ENCODE data around the gene PLEKHO2.

PLEKHO2 gene

GRCh38 chr15:64915518-64916227, 74.0 kb downstream of the PLEKHO2 start:
- DNase-seq, result no peak

- no peak for DNase-seq
Observed at GRCh38 chr15:64916365-64916764, 74.7 kb downstream of the PLEKHO2 start.

GRCh38 chr15:64917211-64917610, 75.5 kb downstream of the PLEKHO2 start:
- no peak for DNase-seq

Measured in T-helper 2 cell (primary cell).